Fibroblast of the conjunctiva (primary cell): ENCODE measurements around the gene PACSIN2.
"Not testable (repeated sequence)": the region's sequence is repeated elsewhere in the genome, so short reads cannot be mapped to it uniquely, and the experiment has no call there.

Experiments used
- DNase-seq: peaks from one replicate; pipeline ENCODE4 v3.0.0-alpha.2; 2010; ENCODE audit warnings: low read depth

The PACSIN2 gene

GRCh38 chr22:43014869-43015676 lies at the start of gene PACSIN2:
Gene PACSIN2 (minus strand): TSS chr22:43015149. CDS start chr22:42912080, 103,069 bp downstream.
- DNase-seq: peak; percentile 93

GRCh38 chr22:43060183-43060582 lies 45.2 kb upstream of the PACSIN2 start:
- DNase-seq: no peak

DNA sequence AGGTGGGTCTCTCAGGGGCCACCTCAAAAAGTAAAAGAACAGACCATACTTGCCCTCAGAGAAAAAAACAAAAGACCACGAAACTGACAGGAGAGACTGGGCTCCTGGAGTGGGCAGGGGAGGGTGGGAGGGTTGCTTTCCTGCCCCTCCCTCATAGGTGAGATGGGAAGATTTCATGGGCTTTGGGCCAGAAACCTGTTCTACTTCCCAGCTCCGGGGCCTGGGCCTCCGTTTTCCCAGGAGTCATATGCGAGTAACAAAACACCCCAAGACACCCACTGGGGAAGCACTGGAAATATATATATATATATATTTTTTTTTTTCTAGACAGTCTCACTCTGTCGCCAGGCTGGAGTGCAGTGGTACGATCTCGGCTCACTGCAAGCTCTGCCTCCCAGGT lies 42.7 kb upstream of the PACSIN2 start:
- no peak for DNase-seq

GRCh38 chr22:43053176-43053575 lies 38.2 kb upstream of the PACSIN2 start:
- DNase-seq: no peak

- no peak for DNase-seq
These were observed 36.0 kb upstream of the PACSIN2 start for GRCh38 chr22:43050995-43051394.

- no peak for DNase-seq
These were observed 32.7 kb upstream of the PACSIN2 start for GRCh38 chr22:43047605-43048004.

DNA sequence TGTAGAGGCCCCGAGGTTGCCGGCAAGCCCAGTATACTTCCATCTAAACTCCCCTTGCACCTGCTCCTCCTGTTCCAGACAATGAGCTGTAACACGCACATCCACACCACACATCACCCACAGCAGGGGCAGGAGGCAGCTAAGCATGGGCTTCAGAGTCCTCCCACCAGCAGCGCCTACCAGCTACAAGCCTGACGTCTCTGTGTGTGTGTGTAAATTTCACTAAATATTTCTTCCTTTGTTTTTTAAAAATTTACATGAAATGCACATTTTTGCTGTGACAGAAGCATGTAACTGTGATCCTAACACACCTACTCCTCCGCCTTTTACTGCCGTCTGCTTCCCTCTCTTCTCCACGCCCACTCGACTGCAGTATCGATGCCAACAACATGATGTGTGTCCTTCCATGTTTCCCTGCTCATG lies 29.4 kb upstream of the PACSIN2 start:
- DNase-seq: no peak

DNA sequence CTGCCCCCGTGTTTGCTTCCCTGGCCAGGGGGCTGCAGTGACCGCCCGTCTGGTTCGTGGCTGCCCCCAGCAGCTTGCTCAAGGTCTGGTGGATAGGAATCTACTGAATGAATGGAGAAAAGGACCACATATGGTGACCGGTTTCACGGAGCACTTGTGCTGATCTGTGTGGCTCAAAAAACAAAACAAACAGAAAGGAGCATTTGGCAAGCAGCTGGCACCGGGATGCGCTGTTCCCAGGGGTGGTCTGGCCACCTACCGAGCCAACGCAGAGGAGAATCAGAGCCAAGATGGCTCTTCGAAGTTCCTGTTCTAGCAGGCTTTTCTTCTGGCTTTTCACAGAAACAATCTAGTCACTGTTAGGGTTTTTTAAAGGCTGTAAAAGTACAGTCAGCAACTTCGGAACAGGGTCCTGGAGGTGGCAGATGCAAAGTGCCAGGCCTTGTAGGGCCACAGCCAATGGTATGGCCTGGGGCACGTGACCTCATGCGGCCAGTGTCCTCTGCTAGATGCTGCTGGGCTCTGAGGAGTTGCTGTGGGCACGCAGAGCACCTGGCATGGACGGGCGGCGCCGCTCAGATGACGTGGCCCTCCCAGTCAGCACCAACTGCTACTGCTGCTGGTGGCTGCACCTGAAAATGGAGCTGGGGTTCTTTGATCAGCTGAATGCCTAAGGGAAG lies 27.3 kb upstream of the PACSIN2 start:
- no peak for DNase-seq

DNA sequence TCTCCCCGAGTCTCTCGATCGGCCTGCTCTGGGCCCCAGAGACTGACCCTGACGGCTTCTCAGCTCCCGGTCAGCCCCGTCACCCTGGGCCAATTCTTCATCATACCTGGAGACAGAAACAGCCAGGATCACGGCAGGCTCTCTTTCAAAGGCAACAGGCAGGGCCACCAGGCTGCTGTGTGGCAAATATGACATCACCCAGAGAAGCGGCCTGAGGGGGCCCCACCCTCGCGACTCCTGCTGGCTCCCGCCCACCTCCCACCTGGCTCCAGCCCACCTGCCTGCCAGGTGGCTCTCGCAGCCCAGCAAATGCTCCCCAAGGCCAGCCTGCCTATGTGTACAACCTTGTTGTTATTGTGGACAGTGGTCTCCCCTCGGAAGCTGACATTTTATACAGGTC lies 24.9 kb upstream of the PACSIN2 start:
- DNase-seq: no peak

GRCh38 chr22:43038325-43038724 lies 23.4 kb upstream of the PACSIN2 start:
- DNase-seq: no peak

- peak; percentile 73 for DNase-seq
These were observed 21.4 kb upstream of the PACSIN2 start for GRCh38 chr22:43036282-43036829.

GRCh38 chr22:43035250-43035649 lies 20.3 kb upstream of the PACSIN2 start:
- DNase-seq: no peak

DNA sequence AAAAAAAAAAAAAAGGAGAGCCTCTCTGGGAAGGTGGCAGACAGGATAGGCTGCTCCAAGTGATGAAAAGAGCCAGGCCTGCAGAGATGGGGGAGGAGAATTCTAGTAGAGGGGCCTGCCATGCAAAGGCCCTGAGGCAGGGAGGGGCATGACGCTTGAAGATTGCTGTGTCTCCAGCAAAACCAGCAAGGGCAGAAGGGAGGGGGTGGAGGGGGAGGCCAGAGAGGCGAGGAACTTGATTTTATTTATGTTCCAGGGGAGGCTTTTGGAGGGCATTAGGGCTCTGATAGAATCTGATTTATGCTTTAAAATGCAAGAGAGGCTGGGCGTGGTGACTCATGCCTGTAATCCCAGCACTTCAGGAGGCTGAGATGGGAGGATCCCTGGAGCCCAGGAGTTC lies 16.7 kb upstream of the PACSIN2 start:
- DNase-seq: no peak

DNA sequence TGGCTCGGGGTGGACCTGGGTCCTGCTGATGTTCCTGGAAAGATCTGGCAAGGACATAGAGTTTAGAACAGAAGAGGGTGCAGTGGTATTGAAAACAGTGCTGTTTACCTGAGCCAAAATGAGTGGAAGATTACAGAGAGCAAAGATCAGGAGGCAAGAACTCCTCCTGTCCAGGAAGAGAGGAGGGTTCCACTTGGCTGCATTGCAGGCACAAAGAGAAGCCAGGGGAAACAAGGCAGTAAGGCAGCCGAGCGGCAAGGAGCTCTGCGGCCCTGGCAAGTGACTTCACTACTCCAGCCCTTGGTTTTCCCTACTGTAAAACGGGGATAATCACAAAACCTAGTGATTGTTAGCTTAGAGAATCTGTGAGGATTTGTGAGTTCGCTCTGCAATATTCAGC lies 3.7 kb upstream of the PACSIN2 start:
- no peak for DNase-seq

GRCh38 chr22:43017525-43018460 lies 2.8 kb upstream of the PACSIN2 start:
- DNase-seq: no peak

- not testable (repeated sequence) for DNase-seq
These were observed 1.2 kb upstream of the PACSIN2 start for GRCh38 chr22:43016150-43016549.

GRCh38 chr22:43015677-43016042 lies 711 bp upstream of the PACSIN2 start:
- no peak for DNase-seq

GRCh38 chr22:43014316-43014868 lies 557 bp downstream of the PACSIN2 start:
- DNase-seq: no peak

DNA sequence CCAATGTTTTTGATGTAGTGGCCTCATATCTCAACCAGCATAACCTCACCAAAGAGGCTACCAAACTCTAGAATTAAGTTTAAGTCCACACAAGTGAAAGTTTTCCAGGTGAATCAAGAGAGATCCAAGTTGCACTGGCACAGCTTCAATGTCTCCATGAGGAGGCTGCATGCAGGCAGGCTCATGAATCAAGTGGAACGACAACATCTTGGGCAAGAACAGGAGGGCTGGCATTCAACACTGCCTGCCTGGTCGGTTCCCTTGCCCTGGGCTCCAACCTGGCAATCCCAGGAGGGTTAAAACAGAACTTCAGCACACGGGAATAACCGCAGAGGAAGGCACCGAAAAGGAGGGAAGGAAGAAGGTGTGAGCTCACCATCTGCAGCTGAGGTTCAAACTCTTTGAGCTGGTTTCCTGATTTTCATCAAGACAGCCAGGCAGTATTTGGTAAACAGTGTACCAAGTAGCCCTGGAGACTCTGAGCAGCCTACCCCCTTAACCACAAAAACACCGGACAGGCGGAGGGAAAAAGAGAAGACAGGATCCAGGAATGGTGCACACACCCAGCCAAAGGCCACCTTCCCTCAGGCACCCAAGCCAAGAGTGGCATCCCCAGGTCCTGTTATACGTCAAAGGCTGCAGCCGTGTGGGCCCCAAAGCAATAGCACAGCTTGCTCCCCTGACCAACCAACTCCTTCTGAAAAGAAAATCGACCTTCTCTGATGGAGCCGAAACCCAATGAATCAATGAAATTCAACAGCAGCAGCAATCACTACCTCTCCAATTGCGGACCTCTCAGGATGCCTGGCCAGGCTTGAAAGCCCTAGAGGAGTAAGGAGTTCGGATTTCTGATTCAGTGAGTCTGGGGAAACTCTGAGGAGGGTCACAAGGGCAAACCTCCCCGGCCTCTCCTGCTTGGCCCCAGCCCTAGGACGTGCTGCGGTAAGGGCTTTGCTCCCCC lies 1.3 kb downstream of the PACSIN2 start:
- DNase-seq: no peak

DNA sequence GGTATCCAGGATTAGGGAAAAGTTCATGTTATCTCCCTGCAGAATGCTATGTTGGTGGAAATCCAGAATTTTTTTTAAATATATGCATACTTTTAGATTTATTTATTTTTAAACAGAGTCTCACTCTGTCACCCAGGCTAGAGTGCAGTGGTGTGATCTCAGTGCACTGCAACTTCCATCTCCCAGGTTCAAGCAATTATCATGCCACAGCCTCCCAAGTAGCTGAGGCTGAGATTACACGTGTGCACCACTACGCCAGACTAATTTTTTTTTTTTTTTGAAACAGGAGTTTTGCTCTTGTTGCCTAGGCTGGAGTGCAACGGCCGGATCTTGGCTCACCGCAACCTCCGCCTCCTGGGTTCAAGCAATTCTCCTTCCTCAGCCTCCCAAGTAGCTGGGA lies 2.6 kb downstream of the PACSIN2 start:
- DNase-seq: no peak

DNA sequence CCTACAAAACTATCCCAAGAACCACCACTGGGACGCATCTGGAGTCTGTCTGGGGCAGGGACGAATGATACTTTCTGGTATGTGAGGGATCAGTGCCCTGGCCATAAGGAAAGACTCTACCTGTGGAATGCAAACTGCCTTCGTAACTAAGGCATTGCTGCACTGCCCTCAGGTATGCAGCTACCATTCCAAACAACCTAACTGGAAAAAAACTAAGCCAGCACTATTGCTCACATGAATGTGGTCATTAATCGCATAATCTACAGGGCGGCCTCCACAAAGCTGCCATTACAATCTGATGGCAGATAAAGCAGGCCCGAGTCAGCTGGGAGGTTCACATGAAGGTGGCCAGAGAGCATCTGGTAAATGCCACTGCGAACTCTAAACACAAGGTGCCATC lies 3.9 kb downstream of the PACSIN2 start:
- DNase-seq: no peak
